Measurements from ENCODE around the gene CEP63.

Gene CEP63

DNA sequence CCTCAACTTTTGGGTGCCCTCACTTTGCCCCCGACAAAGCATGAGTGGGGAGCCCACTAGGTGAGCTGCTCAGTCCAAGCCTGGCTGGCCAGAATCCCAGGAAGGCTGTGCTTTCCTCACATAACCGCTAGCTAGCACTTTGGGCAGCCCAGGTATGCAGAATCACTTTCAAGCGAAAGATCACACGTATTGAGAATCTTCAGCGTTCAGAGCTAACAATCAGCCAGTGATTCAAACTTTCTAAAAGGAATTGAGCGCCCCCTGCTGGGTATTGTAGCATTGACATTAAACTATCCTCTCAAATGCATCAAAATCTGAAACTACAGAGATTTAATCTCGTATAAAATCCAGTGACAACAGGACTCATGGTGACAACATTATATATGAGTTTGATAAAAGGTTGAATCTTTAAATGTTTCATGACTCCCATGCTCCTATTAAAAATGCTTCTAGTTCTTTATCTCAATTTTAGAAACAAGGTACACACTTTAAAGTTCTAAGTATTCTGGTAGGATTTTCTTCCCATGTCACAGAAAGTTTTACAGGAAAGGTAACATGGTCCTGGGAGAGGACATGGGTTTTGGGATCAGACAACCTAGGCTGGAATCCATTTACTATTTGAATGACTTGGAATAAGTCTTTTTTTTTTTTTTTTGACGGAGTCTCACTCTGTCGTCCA lies 11.8 kb upstream of the CEP63 start:
- Histone ChIP-seq H3K36me3 (ENCODE audit: control insufficient read depth, insufficient read depth, low read length) (peaks cover 10% of the 10 kb centered on the region), H3K9ac (ENCODE audit: low read length) (no peak overlapping the region), H3K4me3 (ENCODE audit: low read length) (no peak overlapping the region), H3K4me1 (ENCODE audit: control insufficient read depth, insufficient read depth, low read length) (peaks cover 2% of the 10 kb centered on the region), H3K27me3 (ENCODE audit: control insufficient read depth, insufficient read depth, low read length) (no peaks in the 10 kb centered on the region), H3K27ac (ENCODE audit: low read depth, low read length) (no peak overlapping the region)

DNA sequence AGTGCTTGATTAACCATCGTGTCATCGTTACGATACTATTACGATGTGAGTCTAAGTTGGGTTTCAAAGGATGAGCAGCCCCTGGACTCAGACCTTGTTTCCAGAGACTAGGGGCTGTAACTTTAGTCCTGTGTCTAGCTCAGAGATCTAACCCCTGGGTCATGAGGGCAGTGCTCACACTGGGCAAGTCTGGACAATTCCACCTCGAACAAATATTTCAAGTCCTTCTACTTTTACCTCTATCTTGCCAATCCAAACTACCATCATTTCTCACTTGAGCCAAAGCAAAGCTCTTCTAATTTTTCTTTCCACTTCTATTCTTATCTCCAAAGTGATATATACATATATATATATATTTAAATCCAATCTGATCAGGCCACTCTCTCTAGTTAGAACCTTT lies 10.9 kb upstream of the CEP63 start:
- Histone ChIP-seq H3K27me3 (ENCODE audit: control insufficient read depth, insufficient read depth, low read length) (no peaks in the 10 kb centered on the region), H3K4me3 (ENCODE audit: low read length) (no peak overlapping the region), H3K27ac (ENCODE audit: low read depth, low read length) (no peak overlapping the region), H3K36me3 (ENCODE audit: control insufficient read depth, insufficient read depth, low read length) (peaks cover 11% of the 10 kb centered on the region), H3K4me1 (ENCODE audit: control insufficient read depth, insufficient read depth, low read length) (peaks cover 2% of the 10 kb centered on the region), H3K9ac (ENCODE audit: low read length) (no peak overlapping the region)

DNA sequence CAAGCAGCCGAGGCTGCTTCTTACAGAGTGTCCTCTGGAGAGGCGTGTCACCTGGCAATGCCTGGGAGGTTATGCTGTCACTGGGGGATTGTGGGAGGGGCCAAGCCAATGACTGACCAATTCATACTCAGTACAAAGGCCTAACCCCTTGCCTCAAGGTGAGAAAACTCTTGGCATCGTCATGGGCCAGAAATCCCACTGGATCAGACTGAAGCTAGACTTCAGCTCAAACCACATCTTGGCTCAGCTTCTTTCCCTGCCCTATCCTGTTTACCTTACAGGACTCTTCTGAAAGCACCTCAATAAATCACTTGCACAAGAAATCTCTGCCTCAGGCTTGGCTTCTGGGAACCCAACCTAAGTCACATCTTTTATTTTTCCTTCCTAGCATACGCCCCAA lies 9.6 kb upstream of the CEP63 start:
- peak overlapping the region; percentile 74 for H3K27ac ChIP-seq (ENCODE audit: low read depth, low read length)
- H3K36me3 ChIP-seq (ENCODE audit: control insufficient read depth, insufficient read depth, low read length), result peaks cover 19% of the 10 kb centered on the region
- H3K4me1 ChIP-seq (ENCODE audit: control insufficient read depth, insufficient read depth, low read length), result peaks cover 2% of the 10 kb centered on the region
- no peaks in the 10 kb centered on the region for H3K27me3 ChIP-seq (ENCODE audit: control insufficient read depth, insufficient read depth, low read length)
- no peak overlapping the region for H3K4me3 ChIP-seq (ENCODE audit: low read length)
- no peak overlapping the region for H3K9ac ChIP-seq (ENCODE audit: low read length)

DNA sequence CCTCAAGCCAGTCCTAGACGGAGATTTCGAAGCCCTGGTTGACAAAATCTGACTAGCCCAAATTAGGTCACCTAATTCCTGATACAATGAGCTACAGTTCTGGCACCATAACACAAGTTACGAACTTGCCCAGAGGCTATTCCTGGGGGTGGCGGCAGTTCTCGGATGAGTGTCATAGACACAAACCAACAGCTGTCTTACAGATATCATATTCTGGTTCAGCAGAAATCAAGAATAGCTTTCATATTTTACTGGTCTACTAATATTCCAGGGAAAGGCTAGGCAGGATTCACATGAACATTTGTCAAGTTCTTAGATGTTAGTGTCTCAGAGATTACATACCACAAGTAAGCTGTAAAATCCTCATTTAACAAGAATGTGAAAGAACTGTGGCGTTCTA lies 8.9 kb upstream of the CEP63 start:
- Histone ChIP-seq H3K36me3 (ENCODE audit: control insufficient read depth, insufficient read depth, low read length) (peaks cover 19% of the 10 kb centered on the region), H3K4me1 (ENCODE audit: control insufficient read depth, insufficient read depth, low read length) (peaks cover 2% of the 10 kb centered on the region), H3K27me3 (ENCODE audit: control insufficient read depth, insufficient read depth, low read length) (no peaks in the 10 kb centered on the region), H3K4me3 (ENCODE audit: low read length) (no peak overlapping the region), H3K27ac (ENCODE audit: low read depth, low read length) (peak overlapping the region; percentile 74), H3K9ac (ENCODE audit: low read length) (no peak overlapping the region)

DNA sequence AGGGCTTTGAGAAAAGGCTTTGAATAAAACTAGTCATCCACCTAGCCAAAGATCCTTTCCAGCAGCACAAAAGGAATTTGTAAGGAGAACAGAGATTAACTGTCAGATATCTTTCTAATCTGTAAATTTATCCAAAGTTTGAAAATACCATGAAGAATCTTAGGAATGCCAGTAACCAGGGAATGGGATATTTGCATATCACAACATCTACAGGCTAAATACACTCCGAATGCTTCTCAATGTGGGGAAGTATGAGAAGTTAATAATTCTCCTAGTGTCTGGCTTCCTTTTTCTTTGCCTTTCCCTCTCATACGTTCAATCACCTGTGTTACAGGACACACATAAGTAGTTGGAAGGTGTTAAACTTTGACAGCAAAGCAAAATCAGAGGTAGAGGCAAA lies 7.9 kb upstream of the CEP63 start:
- H3K4me1 ChIP-seq (ENCODE audit: control insufficient read depth, insufficient read depth, low read length), result peaks cover 2% of the 10 kb centered on the region
- H3K27me3 ChIP-seq (ENCODE audit: control insufficient read depth, insufficient read depth, low read length), result no peaks in the 10 kb centered on the region
- H3K4me3 ChIP-seq (ENCODE audit: low read length), result no peak overlapping the region
- H3K27ac ChIP-seq (ENCODE audit: low read depth, low read length), result no peak overlapping the region
- peaks cover 24% of the 10 kb centered on the region for H3K36me3 ChIP-seq (ENCODE audit: control insufficient read depth, insufficient read depth, low read length)
- no peak overlapping the region for H3K9ac ChIP-seq (ENCODE audit: low read length)

DNA sequence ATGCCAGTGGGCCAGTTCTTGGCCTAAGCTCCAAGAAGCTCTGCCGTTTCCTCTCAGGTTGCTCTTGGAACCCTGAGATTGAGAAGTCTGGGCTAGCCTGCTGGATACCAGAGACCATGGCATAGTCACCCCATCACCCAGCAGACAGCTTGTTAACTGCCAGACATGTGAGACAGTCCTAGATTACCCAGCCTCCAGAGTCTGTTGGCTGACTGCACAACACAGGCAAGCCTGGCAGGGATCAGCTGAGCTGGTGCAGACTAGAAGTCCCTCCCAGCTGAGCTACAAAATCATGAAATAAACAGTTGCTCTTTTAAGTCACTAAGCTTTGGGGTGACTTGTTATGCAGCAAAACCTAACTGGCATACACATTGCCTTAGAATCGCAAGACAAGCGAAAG lies 5.3 kb upstream of the CEP63 start:
- peaks cover 24% of the 10 kb centered on the region for H3K36me3 ChIP-seq (ENCODE audit: control insufficient read depth, insufficient read depth, low read length)
- peaks cover 6% of the 10 kb centered on the region for H3K4me1 ChIP-seq (ENCODE audit: control insufficient read depth, insufficient read depth, low read length)
- H3K27me3 ChIP-seq (ENCODE audit: control insufficient read depth, insufficient read depth, low read length), result no peaks in the 10 kb centered on the region
- H3K27ac ChIP-seq (ENCODE audit: low read depth, low read length), result no peak overlapping the region
- no peak overlapping the region for H3K4me3 ChIP-seq (ENCODE audit: low read length)
- no peak overlapping the region for H3K9ac ChIP-seq (ENCODE audit: low read length)

DNA sequence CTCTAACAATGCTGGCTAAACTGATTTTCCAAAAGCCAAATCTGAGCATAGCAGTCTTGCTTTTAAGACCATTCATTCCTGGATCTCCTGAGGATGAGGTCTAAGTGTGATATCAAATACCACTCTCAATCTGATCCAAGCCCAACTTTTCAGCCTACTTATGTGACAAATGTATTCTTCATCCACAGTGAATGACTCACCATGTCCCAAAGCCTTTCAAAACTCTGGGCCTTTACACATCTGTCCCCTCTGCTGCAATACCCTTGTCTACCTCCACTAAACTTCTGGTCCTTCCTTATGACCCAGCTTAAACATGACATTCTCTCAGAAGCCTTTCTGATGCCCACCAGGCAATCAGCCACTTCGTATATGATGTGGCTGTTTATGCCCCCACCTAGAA lies 4.7 kb upstream of the CEP63 start:
- Histone ChIP-seq H3K4me3 (ENCODE audit: low read length) (no peak overlapping the region), H3K36me3 (ENCODE audit: control insufficient read depth, insufficient read depth, low read length) (peaks cover 24% of the 10 kb centered on the region), H3K27ac (ENCODE audit: low read depth, low read length) (no peak overlapping the region), H3K9ac (ENCODE audit: low read length) (no peak overlapping the region), H3K27me3 (ENCODE audit: control insufficient read depth, insufficient read depth, low read length) (no peaks in the 10 kb centered on the region), H3K4me1 (ENCODE audit: control insufficient read depth, insufficient read depth, low read length) (peaks cover 6% of the 10 kb centered on the region)

DNA sequence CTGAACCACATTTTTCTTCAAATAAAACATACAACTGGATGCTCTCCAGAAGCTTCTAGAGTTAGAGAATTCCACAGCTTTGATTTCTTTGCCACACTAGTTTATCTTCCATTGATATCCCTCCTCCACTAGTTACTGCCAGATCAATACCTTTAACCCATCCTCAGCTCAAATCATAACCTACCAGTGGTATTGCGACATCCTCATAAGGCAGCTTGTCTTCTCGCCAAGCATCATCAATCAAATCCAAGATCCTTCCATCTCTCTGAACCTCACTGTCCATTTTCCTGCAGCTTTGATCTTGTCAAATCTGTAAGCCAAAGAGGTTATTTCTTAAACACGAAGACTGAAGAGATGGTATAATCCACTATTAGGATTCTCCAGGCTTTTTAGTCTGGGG lies 3.2 kb upstream of the CEP63 start:
- Histone ChIP-seq H3K4me3 (ENCODE audit: low read length) (no peak overlapping the region), H3K27ac (ENCODE audit: low read depth, low read length) (no peak overlapping the region), H3K36me3 (ENCODE audit: control insufficient read depth, insufficient read depth, low read length) (peaks cover 24% of the 10 kb centered on the region), H3K4me1 (ENCODE audit: control insufficient read depth, insufficient read depth, low read length) (peaks cover 13% of the 10 kb centered on the region), H3K27me3 (ENCODE audit: control insufficient read depth, insufficient read depth, low read length) (no peaks in the 10 kb centered on the region), H3K9ac (ENCODE audit: low read length) (no peak overlapping the region)

DNA sequence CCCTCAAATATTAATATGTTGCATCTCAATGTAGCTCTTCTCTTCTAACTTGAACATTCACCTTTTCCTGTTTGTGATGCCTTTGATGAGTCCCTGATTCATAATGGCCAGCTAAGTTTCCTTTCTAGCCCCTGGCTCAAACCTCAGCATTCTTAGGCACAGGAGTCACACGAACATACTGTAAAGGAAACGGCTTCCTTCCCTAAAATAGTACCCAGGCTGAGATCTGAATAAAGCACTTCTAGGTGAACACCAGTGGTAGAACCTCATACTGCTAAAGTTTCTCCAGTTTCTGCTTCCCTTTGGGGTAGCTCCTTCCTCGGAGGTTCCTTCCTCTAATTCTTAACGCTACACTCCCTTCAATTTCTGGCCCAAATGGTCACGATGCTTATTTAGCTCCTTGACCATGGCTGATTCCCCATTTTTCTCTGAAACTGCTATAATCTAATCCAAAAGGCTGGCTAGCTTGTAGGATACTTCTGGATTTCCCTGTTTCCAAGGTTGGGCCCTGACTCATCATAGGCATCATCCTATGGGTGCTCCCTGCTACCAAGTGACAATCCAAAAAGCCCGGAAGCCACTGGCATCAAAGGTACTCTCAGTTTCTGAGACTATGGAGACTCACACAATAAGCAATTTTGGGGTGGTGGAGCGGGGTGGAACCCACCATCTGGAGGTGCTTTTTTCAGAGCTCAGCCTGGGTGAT lies 2.5 kb upstream of the CEP63 start:
- Histone ChIP-seq H3K27me3 (ENCODE audit: control insufficient read depth, insufficient read depth, low read length) (no peaks in the 10 kb centered on the region), H3K4me3 (ENCODE audit: low read length) (no peak overlapping the region), H3K9ac (ENCODE audit: low read length) (no peak overlapping the region), H3K36me3 (ENCODE audit: control insufficient read depth, insufficient read depth, low read length) (peaks cover 20% of the 10 kb centered on the region), H3K4me1 (ENCODE audit: control insufficient read depth, insufficient read depth, low read length) (peaks cover 13% of the 10 kb centered on the region), H3K27ac (ENCODE audit: low read depth, low read length) (no peak overlapping the region)

DNA sequence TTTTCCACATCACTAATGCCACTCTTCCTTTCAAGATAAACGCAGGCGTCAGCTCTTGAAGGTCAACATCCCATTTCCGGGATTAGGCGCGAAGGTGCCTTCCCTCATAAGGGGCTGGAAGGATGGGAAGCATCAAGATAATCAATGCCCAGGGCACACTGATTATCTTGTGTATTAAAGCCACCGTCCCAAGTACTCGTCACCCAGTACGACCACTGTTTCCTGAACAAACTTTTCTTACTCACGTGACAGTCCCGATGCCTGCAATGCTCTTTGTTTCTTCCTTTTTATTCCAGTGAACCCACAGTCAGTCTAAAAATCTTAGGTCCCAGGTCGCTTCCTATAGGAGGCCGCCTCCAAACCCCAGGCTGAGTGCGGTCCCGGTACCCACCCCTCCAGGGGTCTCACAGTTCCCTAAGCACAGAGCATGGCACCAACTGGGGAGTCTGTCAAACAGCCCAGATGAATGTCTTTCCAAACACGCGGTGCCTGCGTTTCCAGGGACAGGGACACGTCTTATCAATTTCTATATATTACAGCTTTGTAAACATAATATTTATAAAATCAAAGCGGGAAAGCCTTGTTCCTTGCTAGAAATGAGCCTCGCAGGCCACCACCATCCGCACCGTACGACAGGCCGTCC lies 661 bp upstream of the CEP63 start:
- H3K27ac ChIP-seq (ENCODE audit: low read depth, low read length), result peak overlapping the region; percentile 86
- H3K4me3 ChIP-seq (ENCODE audit: low read length), result peak overlapping the region; percentile 72
- H3K4me1 ChIP-seq (ENCODE audit: control insufficient read depth, insufficient read depth, low read length), result peaks cover 13% of the 10 kb centered on the region
- peaks cover 14% of the 10 kb centered on the region for H3K36me3 ChIP-seq (ENCODE audit: control insufficient read depth, insufficient read depth, low read length)
- H3K27me3 ChIP-seq (ENCODE audit: control insufficient read depth, insufficient read depth, low read length), result no peaks in the 10 kb centered on the region
- peak overlapping the region; percentile 50 for H3K9ac ChIP-seq (ENCODE audit: low read length)

DNA sequence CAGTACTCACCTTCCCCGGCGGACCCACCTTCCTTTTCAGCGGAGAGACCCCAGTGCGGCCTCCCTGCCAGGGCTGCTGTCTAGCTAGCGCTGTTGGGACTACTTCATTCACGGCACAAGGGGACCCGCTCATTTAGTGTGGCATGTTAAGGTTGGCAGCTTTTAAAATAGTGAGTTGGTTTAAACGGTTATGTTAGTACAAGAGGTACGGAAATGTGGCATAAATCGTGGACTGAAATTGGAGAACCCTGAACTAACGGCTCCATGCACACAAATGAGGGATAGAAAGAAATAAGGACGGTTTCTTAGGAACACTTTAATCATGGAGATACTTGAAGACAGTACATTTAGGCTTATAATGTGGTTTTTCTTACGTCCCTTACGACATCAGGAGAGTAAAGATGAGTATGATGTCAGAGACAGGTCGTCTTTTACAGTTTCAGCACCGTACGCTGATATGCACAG lies 752 bp downstream of the CEP63 start:
- H3K27me3 ChIP-seq (ENCODE audit: control insufficient read depth, insufficient read depth, low read length), result no peaks in the 10 kb centered on the region
- peak overlapping the region; percentile 86 for H3K27ac ChIP-seq (ENCODE audit: low read depth, low read length)
- peaks cover 5% of the 10 kb centered on the region for H3K36me3 ChIP-seq (ENCODE audit: control insufficient read depth, insufficient read depth, low read length)
- H3K9ac ChIP-seq (ENCODE audit: low read length), result peak overlapping the region; percentile 81
- H3K4me1 ChIP-seq (ENCODE audit: control insufficient read depth, insufficient read depth, low read length), result peaks cover 13% of the 10 kb centered on the region
- peak overlapping the region; percentile 72 for H3K4me3 ChIP-seq (ENCODE audit: low read length)

DNA sequence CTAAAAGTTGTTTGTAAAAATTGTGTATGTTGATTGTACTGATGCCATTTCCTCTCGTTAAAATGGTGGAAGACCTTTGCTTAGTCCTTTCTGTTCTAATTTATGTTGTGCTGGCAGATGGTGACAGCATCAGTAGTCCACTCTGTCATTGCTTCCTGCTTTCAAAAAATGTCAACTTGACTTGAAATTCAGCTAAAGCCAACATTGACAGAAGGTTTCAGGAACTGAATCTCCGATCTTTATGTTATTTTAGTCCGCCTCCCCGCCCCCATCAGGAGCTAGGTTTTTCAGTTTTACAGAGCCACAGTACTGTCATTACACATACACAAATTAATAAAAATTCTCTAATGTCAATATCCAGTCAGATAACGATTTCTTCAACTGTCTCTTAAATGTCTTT lies 1.5 kb downstream of the CEP63 start:
- peaks cover 13% of the 10 kb centered on the region for H3K4me1 ChIP-seq (ENCODE audit: control insufficient read depth, insufficient read depth, low read length)
- no peak overlapping the region for H3K9ac ChIP-seq (ENCODE audit: low read length)
- H3K27ac ChIP-seq (ENCODE audit: low read depth, low read length), result no peak overlapping the region
- H3K27me3 ChIP-seq (ENCODE audit: control insufficient read depth, insufficient read depth, low read length), result no peaks in the 10 kb centered on the region
- H3K36me3 ChIP-seq (ENCODE audit: control insufficient read depth, insufficient read depth, low read length), result peaks cover 2% of the 10 kb centered on the region
- no peak overlapping the region for H3K4me3 ChIP-seq (ENCODE audit: low read length)

Data from rectal smooth muscle tissue (tissue), 1 donor.